IMR-90 (cell line): ENCODE data around the gene CYP4F8. TPM values are rescaled to one million over a fixed set of nuclear protein-coding genes. Genes with fewer than 3 reads are reported as not detected.

Source experiments
- ATAC-seq: fragments of 200-7000 bp; cut with Tn5 transposase; 2 replicates; pipeline ENCODE4 v1.9.1; 2020; ENCODE audit warnings: low read depth, mild to moderate bottlenecking, moderate library complexity
- BruUV-seq: library from RNA; stranded (reverse); fragments of 400-500 nt; replicated peaks from 2 replicates; lab custom pipeline; 2021; lab: Mats Ljungman, UMichigan
- CTCF ChIA-PET: fragments of 300-600 bp; formaldehyde crosslinking; extraction: SDS; loops from one replicate; lab custom pipeline; 2021; ENCODE audit warnings: antibody characterized with exemption; lab: Yijun Ruan, JAX
- POLR2A ChIA-PET: fragments of 300-600 bp; sonication (Branson Sonifier 250); formaldehyde crosslinking; loops from one replicate; lab custom pipeline; 2022; ENCODE audit warnings: antibody characterized with exemption; ENCODE audit not compliant: unreplicated experiment; lab: Charles Lee
- DNase-seq: peaks from one replicate; pipeline ENCODE4 v3.0.0; 2013
- H2AFZ ChIP-seq: replicated peaks from 2 replicates; pipeline ENCODE3; 2013; ENCODE audit warnings: low read length, mild to moderate bottlenecking; ENCODE audit not compliant: poor library complexity
- H2AK5ac ChIP-seq: 2 replicates; pipeline ENCODE4 v1.6.1; 2013; ENCODE audit warnings: low read depth, low read length, inconsistent platforms
- H2AK9ac ChIP-seq: replicated peaks from 2 replicates; pipeline ENCODE3; 2013; ENCODE audit warnings: mild to moderate bottlenecking, low read depth, low read length, moderate library complexity; ENCODE audit not compliant: poor library complexity
- H2BK120ac ChIP-seq: 2 replicates; pipeline ENCODE4 v1.6.1; 2013; ENCODE audit warnings: low read depth, low read length, inconsistent platforms
- H2BK15ac ChIP-seq: 3 replicates; pipeline ENCODE4 v1.6.1; 2013; ENCODE audit warnings: low read depth, low read length, inconsistent platforms
- H2BK20ac ChIP-seq: 2 replicates; pipeline ENCODE4 v1.6.1; 2013; ENCODE audit warnings: low read depth, mild to moderate bottlenecking, inconsistent platforms, low read length, moderate library complexity
- H2BK5ac ChIP-seq: 2 replicates; pipeline ENCODE4 v1.6.1; 2013; ENCODE audit warnings: mild to moderate bottlenecking, low read depth, low read length, inconsistent platforms; ENCODE audit not compliant: poor library complexity, severe bottlenecking
- H3K14ac ChIP-seq: replicated peaks from 2 replicates; pipeline ENCODE4 v1.6.1; 2013; ENCODE audit warnings: low read depth, low read length, inconsistent platforms
- H3K18ac ChIP-seq: 2 replicates; pipeline ENCODE4 v1.6.1; 2013; ENCODE audit warnings: low read depth, low read length, control low read depth
- H3K23ac ChIP-seq: 2 replicates; pipeline ENCODE4 v1.6.1; 2013; ENCODE audit warnings: low read depth, low read length, inconsistent platforms
- H3K27ac ChIP-seq: 2 replicates; pipeline ENCODE4 v1.5.1; 2013; ENCODE audit warnings: mild to moderate bottlenecking, control low read depth, low read length; ENCODE audit not compliant: insufficient read depth
- H3K27me3 ChIP-seq: 2 replicates; pipeline ENCODE4 v1.6.1; 2013; ENCODE audit warnings: low read length; ENCODE audit not compliant: control insufficient read depth, insufficient read depth
- H3K36me3 ChIP-seq: 2 replicates; pipeline ENCODE4 v1.6.1; 2013; ENCODE audit warnings: low read length, mixed read lengths; ENCODE audit not compliant: control insufficient read depth, insufficient read depth
- H3K4ac ChIP-seq: 2 replicates; pipeline ENCODE4 v1.6.1; 2013; ENCODE audit warnings: low read depth, low read length, inconsistent platforms
- H3K4me1 ChIP-seq: 2 replicates; pipeline ENCODE4 v1.6.1; 2013; ENCODE audit warnings: low read length, mixed read lengths; ENCODE audit not compliant: control insufficient read depth, insufficient read depth
- H3K4me2 ChIP-seq: 2 replicates; pipeline ENCODE4 v1.6.1; 2013; ENCODE audit warnings: low read depth, mild to moderate bottlenecking, control low read depth, low read length, moderate library complexity
- H3K4me3 ChIP-seq: 2 replicates; pipeline ENCODE4 v1.5.1; 2013; ENCODE audit warnings: low read depth, mild to moderate bottlenecking, control low read depth, low read length, moderate library complexity; ENCODE audit not compliant: insufficient read depth
- H3K56ac ChIP-seq: 2 replicates; pipeline ENCODE4 v1.6.1; 2013; ENCODE audit warnings: low read length, inconsistent platforms; ENCODE audit not compliant: insufficient read depth; ENCODE audit errors: extremely low read depth
- H3K79me1 ChIP-seq, 2 experiments: 2 replicates each; pipeline ENCODE4 v1.6.1; 2013; ENCODE audit warnings: low read length in 2 of 2, inconsistent platforms in 1 of 2, low read depth in 1 of 2
- H3K9ac ChIP-seq: 2 replicates; pipeline ENCODE4 v1.6.1; 2013; ENCODE audit warnings: low read depth, low read length, control low read depth
- H3K9me1 ChIP-seq: 2 replicates; pipeline ENCODE4 v1.6.1; 2013; ENCODE audit warnings: low read length, inconsistent platforms; ENCODE audit not compliant: insufficient read depth
- H3K9me3 ChIP-seq: 2 replicates; pipeline ENCODE4 v1.6.1; 2013; ENCODE audit warnings: low read length; ENCODE audit not compliant: control insufficient read depth, insufficient read depth
- H4K20me1 ChIP-seq: 2 replicates; pipeline ENCODE4 v1.6.1; 2013; ENCODE audit warnings: low read length, inconsistent platforms; ENCODE audit not compliant: insufficient read depth
- H4K5ac ChIP-seq: 2 replicates; pipeline ENCODE4 v1.6.1; 2013; ENCODE audit warnings: mild to moderate bottlenecking, low read depth, low read length, control low read depth
- H4K8ac ChIP-seq, 2 experiments: 2 replicates each; pipeline ENCODE4 v1.6.1; 2013; ENCODE audit warnings: low read depth in 2 of 2, low read length in 2 of 2, control low read depth in 1 of 2, inconsistent platforms in 1 of 2
- H4K91ac ChIP-seq: 2 replicates; pipeline ENCODE4 v1.6.1; 2013; ENCODE audit warnings: low read depth, low read length, inconsistent platforms; ENCODE audit not compliant: insufficient read depth
- BHLHE40 ChIP-seq: fragments of 150-350 bp; IDR thresholded peaks from 2 replicates; pipeline ENCODE4 v1.6.1; 2016; ENCODE audit warnings: mild to moderate bottlenecking, low read depth, low read length
- CEBPB ChIP-seq: IDR thresholded peaks from 2 replicates; pipeline ENCODE4 v1.6.1; 2012; ENCODE audit warnings: low read depth, low read length, improper control_type of control experiment
- CHD1 ChIP-seq: IDR thresholded peaks from 2 replicates; pipeline ENCODE4 v1.6.1; 2012; ENCODE audit warnings: low read depth, low read length, improper control_type of control experiment
- CTCF ChIP-seq: conservative IDR thresholded peaks from 2 replicates; pipeline ENCODE4 v1.5.1; 2012; ENCODE audit warnings: mild to moderate bottlenecking, low read depth, low read length, improper control_type of control experiment
- FOS ChIP-seq: fragments of 150-350 bp; IDR thresholded peaks from 2 replicates; pipeline ENCODE4 v1.6.1; 2016; ENCODE audit warnings: low read depth, low read length
- MAFK ChIP-seq: IDR thresholded peaks from 2 replicates; pipeline ENCODE4 v1.6.1; 2012; ENCODE audit warnings: low read depth, low read length, improper control_type of control experiment
- MAZ ChIP-seq: IDR thresholded peaks from 2 replicates; pipeline ENCODE4 v1.6.1; 2012; ENCODE audit warnings: low read depth, mild to moderate bottlenecking, low read length, improper control_type of control experiment, moderate library complexity, borderline replicate concordance
- NFE2L2 ChIP-seq: fragments of 150-350 bp; IDR thresholded peaks from 2 replicates; pipeline ENCODE4 v1.6.1; 2016; ENCODE audit warnings: low read depth, mild to moderate bottlenecking, low read length
- POLR2A ChIP-seq: IDR thresholded peaks from 2 replicates; pipeline ENCODE4 v1.6.1; 2012; ENCODE audit warnings: mild to moderate bottlenecking, low read depth, low read length
- RAD21 ChIP-seq: IDR thresholded peaks from 2 replicates; pipeline ENCODE4 v1.6.1; 2012; ENCODE audit warnings: low read length, improper control_type of control experiment
- SMC3 ChIP-seq: fragments of 150-350 bp; IDR thresholded peaks from 2 replicates; pipeline ENCODE4 v1.6.1; 2016; ENCODE audit warnings: low read depth, mild to moderate bottlenecking, antibody characterized with exemption, low read length, moderate library complexity
- WGBS, 2 experiments: methylation state at CpG; one replicate each; pipeline versions ENCODE4 v1.1.5 to v1.1.7; 2013; ENCODE audit warnings: missing lambda C conversion rate in 2 of 2; ENCODE audit not compliant: insufficient read length in 1 of 2; ENCODE audit errors: extremely low coverage in 2 of 2; 5-methylcytosine and 5-hydroxymethylcytosine counted together
- dilution Hi-C: fragments of 300-500 bp; cut with HindIII; formaldehyde crosslinking; loops from one replicate; pipeline ENCODE4 v1.14.3; 2018; ENCODE audit warnings: low sequenced_read_pairs; ENCODE audit not compliant: unreplicated experiment
- in situ Hi-C: fragments of 300-500 bp; cut with MboI; formaldehyde crosslinking; loops from 3 replicates; pipeline ENCODE4 v1.14.3; 2019; ENCODE audit warnings: low sequenced_read_pairs, inconsistent platforms, mixed read lengths
- intact Hi-C: fragments of 100-400 bp; cut with micrococcal nuclease; formaldehyde crosslinking; loops from 2 replicates; pipeline ENCODE4 v1.10.0; 2022
- polyA plus RNA-seq, 3 experiments: library from polyadenylated mRNA; depleted of rRNA; stranded (reverse); fragments of >200 nt; gene quantifications; 2 replicates each; pipeline ENCODE4 v1.2.3, GENCODE V29; 2012; ENCODE audit warnings: low replicate concordance in 1 of 3
- total RNA-seq: library from RNA; depleted of rRNA; stranded (reverse); fragments of >200 nt; gene quantifications from 2 replicates; pipeline ENCODE4 v1.2.3, GENCODE V29; 2012
- TF ChIP-seq, protein P1 (sequence below): fragments of 150-350 bp; IDR thresholded peaks from 2 replicates; pipeline ENCODE4 v1.6.1; 2017; ENCODE audit warnings: mild to moderate bottlenecking, antibody characterized with exemption, low read length, low read depth
- TF ChIP-seq, protein P2 (sequence below): fragments of 150-350 bp; IDR thresholded peaks from 2 replicates; pipeline ENCODE4 v1.6.1; 2016; ENCODE audit warnings: low read depth, mild to moderate bottlenecking, low read length, moderate library complexity, borderline replicate concordance

Gene CYP4F8
- total and polyA plus RNA-seq, 2 of the 4 experiments (the other 2 are of a cell fraction), result not detected

DNA sequence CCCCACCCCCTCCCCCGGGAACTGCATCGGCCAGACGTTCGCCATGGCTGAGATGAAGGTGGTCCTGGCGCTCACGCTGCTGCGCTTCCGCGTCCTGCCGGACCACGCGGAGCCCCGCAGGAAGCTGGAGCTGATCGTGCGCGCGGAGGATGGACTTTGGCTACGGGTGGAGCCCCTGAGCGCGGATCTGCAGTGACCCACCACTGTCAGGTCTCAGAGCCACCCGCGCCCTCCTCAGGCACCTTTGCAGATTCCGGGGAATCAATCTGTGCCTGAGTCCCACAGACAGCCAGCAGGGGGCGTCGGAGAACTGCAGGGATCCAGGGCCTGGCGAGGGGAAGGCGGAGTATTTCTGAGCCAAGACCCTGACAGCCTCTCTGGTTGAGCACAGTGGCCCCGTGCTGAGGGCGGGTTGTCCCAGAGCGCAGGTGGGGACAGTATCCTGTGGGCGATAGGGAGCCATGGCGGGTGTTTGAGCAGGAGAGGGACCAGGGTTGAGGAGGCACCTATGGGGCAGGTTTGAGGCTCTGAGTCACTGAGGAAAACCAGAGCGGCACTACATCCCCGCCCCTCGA, 30.4 kb upstream of the CYP4F8 start:
- Histone ChIP-seq H2BK5ac (no peak overlapping the region), H2BK20ac (no peak overlapping the region), H3K4me1 (no peaks in the 10 kb centered on the region), H2BK15ac (no peak overlapping the region), H3K18ac (no peak overlapping the region), H3K56ac (no peak overlapping the region), H2AK9ac (no peak overlapping the region), H3K9me1 (no peaks in the 10 kb centered on the region), H3K79me1 (no peaks in the 10 kb centered on the region), H2AK5ac (no peak overlapping the region), H3K27ac (no peak overlapping the region), H2AFZ (peak overlapping the region; percentile 85), H3K23ac (no peak overlapping the region), H3K4me3 (no peak overlapping the region), H4K91ac (no peak overlapping the region), H3K9me3 (no peaks in the 10 kb centered on the region), H4K5ac (no peak overlapping the region), H3K14ac (no peak overlapping the region), H3K36me3 (no peaks in the 10 kb centered on the region), H2BK120ac (no peak overlapping the region), H3K27me3 (no peaks in the 10 kb centered on the region; the same call in 1 of the 2 replicates), H3K4ac (no peak overlapping the region), H4K8ac (no peak overlapping the region), H3K4me2 (peak overlapping the region; percentile 41; the same call in 1 of the 2 replicates), H3K9ac (no peak overlapping the region), H4K20me1 (no peaks in the 10 kb centered on the region)
- TF ChIP-seq CEBPB (no peak), RAD21 (peak; percentile 62), POLR2A (no peak), CTCF (peak; percentile 77), BHLHE40 (no peak), FOS (no peak), SMC3 (peak; percentile 41; the same call in 1 of the 2 replicates), MAZ (no peak), NFE2L2 (no peak), CHD1 (no peak), MAFK (no peak)
- TF ChIP-seq, protein P1, sequence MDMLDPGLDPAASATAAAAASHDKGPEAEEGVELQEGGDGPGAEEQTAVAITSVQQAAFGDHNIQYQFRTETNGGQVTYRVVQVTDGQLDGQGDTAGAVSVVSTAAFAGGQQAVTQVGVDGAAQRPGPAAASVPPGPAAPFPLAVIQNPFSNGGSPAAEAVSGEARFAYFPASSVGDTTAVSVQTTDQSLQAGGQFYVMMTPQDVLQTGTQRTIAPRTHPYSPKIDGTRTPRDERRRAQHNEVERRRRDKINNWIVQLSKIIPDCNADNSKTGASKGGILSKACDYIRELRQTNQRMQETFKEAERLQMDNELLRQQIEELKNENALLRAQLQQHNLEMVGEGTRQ, result no peak
- TF ChIP-seq, protein P2, sequence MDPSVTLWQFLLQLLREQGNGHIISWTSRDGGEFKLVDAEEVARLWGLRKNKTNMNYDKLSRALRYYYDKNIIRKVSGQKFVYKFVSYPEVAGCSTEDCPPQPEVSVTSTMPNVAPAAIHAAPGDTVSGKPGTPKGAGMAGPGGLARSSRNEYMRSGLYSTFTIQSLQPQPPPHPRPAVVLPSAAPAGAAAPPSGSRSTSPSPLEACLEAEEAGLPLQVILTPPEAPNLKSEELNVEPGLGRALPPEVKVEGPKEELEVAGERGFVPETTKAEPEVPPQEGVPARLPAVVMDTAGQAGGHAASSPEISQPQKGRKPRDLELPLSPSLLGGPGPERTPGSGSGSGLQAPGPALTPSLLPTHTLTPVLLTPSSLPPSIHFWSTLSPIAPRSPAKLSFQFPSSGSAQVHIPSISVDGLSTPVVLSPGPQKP, result no peak
- 8% methylated on average over 15 of the region's 35 CpGs; no CpG with 5 or more reads in 1 of the 2 experiments for WGBS, 2 experiments
- ATAC-seq (peak; percentile 99), DNase-seq (peak; percentile 28)
- ChIA-PET CTCF (no interaction called here), POLR2A (no interaction called here)
- no TSS peak for BruUV-seq
- in situ Hi-C loops (no loop called here), intact Hi-C loops (no loop called here), dilution Hi-C loops (no loop called here)
